Epithelial cell of proximal tubule (primary cell): Measurements from ENCODE around the gene C1QTNF4. TPM values are rescaled to one million over a fixed set of nuclear protein-coding genes. Genes with fewer than 3 reads are reported as not detected.

Source experiments
- DNase-seq: peaks from one replicate; pipeline ENCODE4 v3.0.0-alpha.2; 2011; ENCODE audit warnings: low read depth
- H3K4me3 ChIP-seq: 2 replicates; pipeline ENCODE4 v1.5.1; 2011; ENCODE audit warnings: low read depth, mild to moderate bottlenecking, low read length
- CTCF ChIP-seq: conservative IDR thresholded peaks from 2 replicates; pipeline ENCODE4 v1.5.1; 2012; ENCODE audit warnings: low read depth, mild to moderate bottlenecking, low read length
- total RNA-seq: library from RNA; depleted of rRNA; stranded (reverse); fragments of >200 nt; gene quantifications from 2 replicates; pipeline ENCODE4 v1.2.3, GENCODE V29; 2015

Gene C1QTNF4
- total RNA-seq, 1 donor from 2014 or later, result 3.1 TPM

DNA sequence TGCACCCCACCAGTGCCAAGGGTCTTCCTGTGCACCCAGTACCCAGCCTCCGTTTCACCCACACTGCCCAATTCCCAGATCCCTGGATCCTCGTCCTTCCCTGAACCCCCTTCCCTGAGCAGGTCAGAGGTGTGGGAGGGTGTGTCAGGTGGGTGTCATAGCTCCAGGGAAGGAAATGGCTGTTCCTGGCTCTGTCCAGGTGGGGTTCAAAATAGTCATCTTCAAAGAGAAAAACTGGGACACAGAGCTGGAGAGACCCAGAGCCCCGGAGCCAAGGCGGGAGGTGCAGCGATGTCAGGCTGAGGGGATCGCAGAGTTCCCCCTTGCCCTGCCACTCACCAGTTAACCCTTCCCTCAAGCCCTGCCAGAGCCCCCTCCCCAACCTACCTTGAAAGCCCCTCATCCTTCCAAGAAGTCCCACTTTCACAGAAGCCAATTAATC lies 698 bp downstream of the C1QTNF4 start:
- DNase-seq, result no peak
- no peak for TF ChIP-seq CTCF
- H3K4me3 ChIP-seq, result no peak overlapping the region

GRCh38 chr11:47592970-47593369 lies 1.2 kb downstream of the C1QTNF4 start:
- no peak overlapping the region for H3K4me3 ChIP-seq
- TF ChIP-seq CTCF, result no peak
- no peak for DNase-seq

DNA sequence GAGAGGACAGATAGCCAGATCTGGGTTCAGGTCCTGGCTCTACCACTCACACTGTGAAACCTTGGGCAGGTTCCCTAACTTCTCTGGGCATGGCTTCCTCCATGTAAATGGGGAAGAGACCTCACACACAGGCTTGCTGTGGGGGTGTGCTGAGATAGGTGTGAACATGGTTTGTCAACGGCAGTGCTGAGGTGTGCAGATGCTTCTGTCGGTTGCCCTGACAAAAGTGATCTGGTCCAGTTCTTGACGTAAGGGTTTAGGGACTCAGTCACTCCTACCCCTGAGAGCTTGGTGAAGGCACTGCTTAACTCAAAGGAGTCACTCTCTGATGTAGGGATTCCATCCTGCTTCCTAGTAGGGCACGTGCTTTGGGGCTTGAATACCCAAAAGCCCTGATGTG lies 2.0 kb downstream of the C1QTNF4 start:
- no peak for DNase-seq
- TF ChIP-seq CTCF, result no peak
- no peak overlapping the region for H3K4me3 ChIP-seq

- no peak for DNase-seq
- H3K4me3 ChIP-seq, result no peak overlapping the region
- TF ChIP-seq CTCF, result no peak
These were observed 2.4 kb downstream of the C1QTNF4 start for GRCh38 chr11:47591764-47592163.

DNA sequence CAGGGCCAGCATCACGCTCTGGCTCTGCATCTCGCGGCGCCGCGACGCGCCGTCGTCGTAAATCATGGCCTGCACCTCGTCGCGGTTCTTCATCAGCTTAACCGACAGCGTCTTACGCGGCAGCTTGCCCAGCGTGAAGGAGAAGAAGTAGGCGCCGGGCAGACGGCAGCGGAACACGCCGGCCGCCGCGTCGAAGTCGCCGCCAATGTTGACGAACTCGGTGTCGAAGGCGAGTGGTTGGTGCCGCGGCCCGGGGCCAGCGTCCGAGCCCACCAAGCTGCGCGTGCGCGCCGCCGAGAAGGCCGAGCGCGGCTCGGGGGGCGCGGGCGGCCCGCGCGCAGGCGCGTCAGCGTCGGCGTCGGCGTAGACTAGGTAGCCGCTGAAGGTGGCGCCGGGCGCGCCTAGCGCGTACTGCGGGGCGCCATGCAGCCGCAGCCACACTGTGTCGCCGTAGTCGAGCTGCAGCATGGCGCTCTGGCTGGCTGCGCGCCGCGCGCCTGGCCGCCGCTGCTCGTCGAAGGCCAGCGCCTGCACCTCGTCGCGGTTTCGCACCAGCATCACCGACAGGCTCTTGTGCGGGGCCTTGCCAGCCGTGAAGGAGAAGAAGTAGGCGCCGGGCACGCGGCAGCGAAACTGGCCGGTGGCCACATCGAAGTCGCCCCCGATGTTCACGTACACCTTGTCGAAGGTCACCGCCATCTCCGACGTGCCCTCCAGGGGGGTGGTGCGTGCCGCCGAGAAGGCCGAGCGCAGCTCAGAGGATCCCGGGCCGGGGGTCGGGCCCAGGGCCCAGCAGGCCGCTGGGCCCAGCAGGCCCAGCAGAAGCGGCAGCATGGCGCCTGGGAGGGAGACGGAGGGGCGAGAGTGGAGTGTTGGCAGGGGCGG lies 4.0 kb downstream of the C1QTNF4 start:
- H3K4me3 ChIP-seq, result no peak overlapping the region
- no peak for TF ChIP-seq CTCF
- DNase-seq, result no peak

- no peak for DNase-seq
- H3K4me3 ChIP-seq, result no peak overlapping the region
- TF ChIP-seq CTCF, result no peak
These were observed 4.6 kb downstream of the C1QTNF4 start for GRCh38 chr11:47589584-47589976.

DNA sequence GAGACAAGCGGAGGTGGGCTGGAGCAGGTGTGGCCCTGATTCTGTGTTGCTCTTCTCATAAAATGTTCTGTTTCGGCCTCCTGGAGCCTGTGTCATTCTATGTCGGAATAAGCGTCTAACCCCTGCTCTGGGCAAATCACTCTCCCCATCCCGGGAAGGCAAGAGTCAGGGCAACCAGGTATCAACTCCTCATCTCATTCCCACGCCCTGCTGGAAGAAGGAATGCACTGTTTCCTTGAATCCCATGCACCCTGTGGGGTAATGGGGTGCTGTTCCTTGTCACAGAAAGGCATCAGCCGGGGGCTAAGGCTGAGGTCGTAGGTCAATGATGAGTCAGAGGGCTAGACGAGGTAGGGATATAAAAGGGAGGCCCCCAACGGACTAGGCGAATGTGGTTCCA lies 5.1 kb downstream of the C1QTNF4 start:
- H3K4me3 ChIP-seq, result no peak overlapping the region
- no peak for TF ChIP-seq CTCF
- no peak for DNase-seq
